Activated T-cell treated with anti-CD3 and anti-CD28 coated beads, Interleukin-2, amount 50 U/mL, for 24 hours (primary cell): ENCODE results near the gene CSH2.

ENCODE experiments used
- DNase-seq: peaks from one replicate; pipeline ENCODE4 v3.0.0-alpha.2; 2020
- H3K27ac Mint-ChIP-seq: 2 replicates; pipeline ENCODE4 v1.8.0; 2020; ENCODE audit warnings: mild to moderate bottlenecking, mixed read lengths
- H3K27me3 Mint-ChIP-seq: 2 replicates; pipeline ENCODE4 v1.8.0; 2020; ENCODE audit warnings: mixed read lengths
- H3K36me3 Mint-ChIP-seq: 2 replicates; pipeline ENCODE4 v1.8.0; 2020; ENCODE audit warnings: low read depth, mixed read lengths
- H3K4me1 Mint-ChIP-seq: 2 replicates; pipeline ENCODE4 v1.8.0; 2020; ENCODE audit warnings: low read depth, mixed read lengths
- H3K4me3 Mint-ChIP-seq: 2 replicates; pipeline ENCODE4 v1.8.0; 2020; ENCODE audit warnings: mild to moderate bottlenecking, moderate library complexity, mixed read lengths
- H3K9me3 Mint-ChIP-seq: 2 replicates; pipeline ENCODE4 v1.8.0; 2020; ENCODE audit warnings: mixed read lengths

Gene CSH2

DNA sequence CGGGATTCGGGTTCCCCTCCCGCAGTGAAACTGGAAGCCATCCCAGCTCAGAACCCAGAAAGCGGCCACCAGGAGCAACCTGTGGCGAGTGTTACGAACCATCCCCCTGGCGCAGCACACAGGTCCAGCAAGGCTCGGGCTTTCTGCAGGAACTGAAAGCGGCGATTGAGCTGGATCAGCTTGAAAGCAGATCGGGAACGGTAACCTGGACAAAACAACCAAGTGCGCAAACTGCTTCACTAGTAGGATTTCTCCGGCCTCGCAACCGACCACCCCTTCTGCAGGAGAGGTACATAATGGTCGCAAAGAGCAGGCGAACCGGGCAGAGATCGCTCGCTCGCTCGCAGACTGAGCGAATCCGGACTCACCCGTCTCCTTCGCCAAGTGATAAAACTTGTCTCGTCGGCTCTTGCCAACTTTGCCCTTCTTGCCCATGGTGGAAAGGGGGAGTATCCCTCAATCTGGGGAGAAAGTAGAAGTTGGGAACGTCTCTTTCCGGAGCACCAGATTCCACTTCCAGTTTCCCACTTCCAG is 46.9 kb downstream of the CSH2 start:
- peak overlapping the region; percentile 100 for H3K27ac Mint-ChIP-seq
- H3K27me3 Mint-ChIP-seq = no peaks in the 10 kb centered on the region
- peak overlapping the region; percentile 96 for H3K4me3 Mint-ChIP-seq
- peaks cover 79% of the 10 kb centered on the region for H3K4me1 Mint-ChIP-seq
- DNase-seq = no peak
- peaks cover 100% of the 10 kb centered on the region for H3K36me3 Mint-ChIP-seq
- no peaks in the 10 kb centered on the region for H3K9me3 Mint-ChIP-seq

DNA sequence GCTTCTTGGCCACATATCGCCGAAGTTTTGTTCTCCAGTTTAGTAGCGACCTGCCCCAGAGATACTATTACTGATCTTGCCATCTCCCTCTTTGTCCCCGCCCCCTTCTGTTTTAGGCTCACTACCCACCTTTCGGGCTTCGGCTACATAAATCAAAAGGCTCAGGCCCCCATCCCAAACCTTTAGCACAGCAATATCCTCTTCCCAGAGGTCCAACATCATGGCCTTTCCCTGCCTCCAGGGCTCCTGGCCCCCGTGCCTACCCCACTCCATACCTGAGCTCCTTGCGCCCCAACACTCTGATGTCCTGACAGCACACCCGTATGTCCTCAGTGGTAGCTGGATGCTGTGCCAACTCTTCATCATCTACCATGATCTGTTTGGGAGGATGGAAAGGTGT is 49.1 kb downstream of the CSH2 start:
- Mint-ChIP-seq H3K9me3 (no peaks in the 10 kb centered on the region), H3K4me3 (peak overlapping the region; percentile 96), H3K4me1 (peaks cover 66% of the 10 kb centered on the region), H3K27ac (peak overlapping the region; percentile 100), H3K36me3 (peaks cover 100% of the 10 kb centered on the region), H3K27me3 (no peaks in the 10 kb centered on the region)
- DNase-seq = no peak

DNA sequence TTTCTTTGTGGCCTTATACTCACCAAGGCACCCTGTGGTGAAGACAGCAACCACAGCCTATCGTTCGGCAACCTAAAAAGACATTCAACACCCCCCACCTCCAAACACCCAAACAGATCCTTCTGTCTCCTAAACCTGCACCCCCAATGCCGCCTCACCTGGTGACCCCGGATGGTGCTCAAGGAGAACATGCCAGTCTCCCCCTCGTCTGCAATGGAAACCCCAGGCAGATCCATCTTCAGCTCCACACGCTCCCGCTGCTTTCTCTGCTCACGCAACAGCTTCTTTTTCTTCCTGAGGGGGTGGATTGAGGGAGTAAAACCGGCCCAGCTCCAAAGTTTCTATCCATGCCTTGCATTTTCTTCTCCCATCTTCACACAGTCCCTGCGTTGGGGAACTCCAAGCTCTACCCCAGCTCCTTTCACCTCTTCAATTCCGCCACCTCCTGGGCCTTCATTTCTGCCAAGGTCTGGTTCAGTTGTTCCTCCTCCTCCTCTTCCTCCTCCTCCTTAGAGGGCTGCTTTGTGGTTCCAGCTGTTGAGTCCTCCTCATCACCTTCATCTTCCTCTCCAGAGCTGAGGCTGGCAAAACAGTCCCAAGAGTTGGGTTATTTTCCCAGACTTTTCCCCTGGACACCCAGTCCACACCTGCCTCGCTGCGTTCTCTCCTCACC is 49.7 kb downstream of the CSH2 start:
- no peaks in the 10 kb centered on the region for H3K9me3 Mint-ChIP-seq
- DNase-seq = no peak
- peak overlapping the region; percentile 100 for H3K27ac Mint-ChIP-seq
- peaks cover 64% of the 10 kb centered on the region for H3K4me1 Mint-ChIP-seq
- no peak overlapping the region for H3K4me3 Mint-ChIP-seq
- no peaks in the 10 kb centered on the region for H3K27me3 Mint-ChIP-seq
- H3K36me3 Mint-ChIP-seq = peaks cover 100% of the 10 kb centered on the region

DNA sequence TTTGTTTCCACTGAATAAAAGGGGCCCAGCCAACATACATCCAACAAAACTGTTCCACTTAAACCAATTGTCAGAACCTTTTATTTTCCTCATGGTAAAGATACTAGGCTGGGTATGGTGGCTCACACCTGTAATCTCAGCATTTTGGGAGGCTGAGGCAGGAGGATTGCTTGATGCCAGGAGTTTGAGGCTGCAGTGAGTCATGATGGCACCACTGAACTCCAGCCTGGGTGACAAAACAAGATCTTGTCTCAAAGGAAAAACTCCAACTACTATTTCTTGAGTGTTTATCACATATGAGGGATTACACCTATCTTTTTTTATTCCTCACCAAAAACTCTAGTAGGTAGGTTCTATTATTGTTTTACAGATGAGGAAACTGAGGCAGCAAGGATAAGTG is 50.9 kb downstream of the CSH2 start:
- Mint-ChIP-seq H3K27ac (peak overlapping the region; percentile 100), H3K27me3 (no peaks in the 10 kb centered on the region), H3K36me3 (peaks cover 100% of the 10 kb centered on the region), H3K4me3 (no peak overlapping the region), H3K4me1 (peaks cover 55% of the 10 kb centered on the region), H3K9me3 (no peaks in the 10 kb centered on the region)
- no peak for DNase-seq
